CD4-positive, alpha-beta memory T cell (primary cell): ENCODE measurements around the gene MYOC. TPM values are rescaled to one million over a fixed set of nuclear protein-coding genes. Genes with fewer than 3 reads are reported as not detected.
A peak's percentile ranks its signal among the peaks of the same experiment; 100 is the strongest.

Experiments
- CTCF ChIA-PET: fragments of 350-600 bp; sonication (Branson Sonifier 250); formaldehyde crosslinking; loops from one replicate; lab custom pipeline; 2021; ENCODE audit warnings: inconsistent platforms; ENCODE audit not compliant: partially characterized antibody; lab: Charles Lee
- POLR2A ChIA-PET: fragments of 350-600 bp; sonication (Branson Sonifier 250); formaldehyde crosslinking; loops from one replicate; lab custom pipeline; 2021; ENCODE audit not compliant: partially characterized antibody; lab: Charles Lee
- DNase-seq, 5 donors: peaks; one replicate each; pipeline versions ENCODE4 v3.0.0 to v3.0.0-alpha.2; 2020 to 2022; ENCODE audit warnings: mixed read lengths in 1 of 5
- H3K27ac ChIP-seq: one replicate; pipeline ENCODE4 v1.7.0; 2013; ENCODE audit warnings: low read depth, low read length
- H3K27me3 ChIP-seq: 2 replicates; pipeline ENCODE4 v1.7.0; 2013; ENCODE audit warnings: mild to moderate bottlenecking, low read length, moderate library complexity; ENCODE audit not compliant: insufficient read depth
- H3K36me3 ChIP-seq: 2 replicates; pipeline ENCODE4 v1.7.0; 2013; ENCODE audit warnings: mild to moderate bottlenecking, low read length, moderate library complexity; ENCODE audit not compliant: insufficient read depth
- H3K4me1 ChIP-seq: 2 replicates; pipeline ENCODE4 v1.7.0; 2013; ENCODE audit warnings: mild to moderate bottlenecking, low read length, moderate library complexity; ENCODE audit not compliant: insufficient read depth
- H3K4me3 ChIP-seq, 2 donors: one replicate each; pipeline ENCODE4 v1.7.0; 2013; ENCODE audit warnings: low read length in 2 of 2, mild to moderate bottlenecking in 1 of 2
- H3K9me3 ChIP-seq, 2 donors: one replicate each; pipeline ENCODE4 v1.7.0; 2013; ENCODE audit warnings: low read length in 2 of 2, control low read depth in 1 of 2; ENCODE audit not compliant: control insufficient read depth in 1 of 2
- H3K27ac Mint-ChIP-seq, 7 donors: one replicate each; pipeline ENCODE4 v1.8.0; 2020 to 2021; ENCODE audit warnings: mixed read lengths in 7 of 7, mild to moderate bottlenecking in 6 of 7, inconsistent platforms in 3 of 7, moderate library complexity in 3 of 7
- H3K27me3 Mint-ChIP-seq, 2 donors: one replicate each; pipeline ENCODE4 v1.8.0; 2020 to 2021; ENCODE audit warnings: mixed read lengths in 2 of 2
- H3K36me3 Mint-ChIP-seq, 2 donors: one replicate each; pipeline ENCODE4 v1.8.0; 2020 to 2021; ENCODE audit warnings: mixed read lengths in 2 of 2, inconsistent platforms in 1 of 2, mild to moderate bottlenecking in 1 of 2
- H3K4me1 Mint-ChIP-seq, 4 donors: one replicate each; pipeline ENCODE4 v1.8.0; 2020 to 2021; ENCODE audit warnings: mixed read lengths in 4 of 4, mild to moderate bottlenecking in 1 of 4
- H3K4me3 Mint-ChIP-seq, 8 donors: one replicate each; pipeline ENCODE4 v1.8.0; 2020 to 2021; ENCODE audit warnings: mixed read lengths in 8 of 8, mild to moderate bottlenecking in 7 of 8, moderate library complexity in 6 of 8, inconsistent platforms in 3 of 8
- H3K9me3 Mint-ChIP-seq, 8 donors: one replicate each; pipeline ENCODE4 v1.8.0; 2020 to 2021; ENCODE audit warnings: mixed read lengths in 8 of 8, mild to moderate bottlenecking in 5 of 8, inconsistent platforms in 3 of 8, moderate library complexity in 1 of 8
- intact Hi-C: fragments of 100-400 bp; cut with micrococcal nuclease; formaldehyde crosslinking; loops from one replicate; pipeline ENCODE4 v1.15.1; 2023
- polyA plus RNA-seq, 2 donors: library from polyadenylated mRNA; unstranded; fragments of 300-500 nt; fragmentation: Illumina TruSeq; gene quantifications; one replicate each; pipeline ENCODE4 v1.2.3, GENCODE V29; 2021
- total RNA-seq, 2 experiments: library from RNA; stranded (reverse); gene quantifications; one replicate each; pipeline ENCODE4 v1.2.3, GENCODE V29; 2021

MYOC gene
- total and polyA plus RNA-seq, 4 experiments from 2014 or later = not detected

DNA sequence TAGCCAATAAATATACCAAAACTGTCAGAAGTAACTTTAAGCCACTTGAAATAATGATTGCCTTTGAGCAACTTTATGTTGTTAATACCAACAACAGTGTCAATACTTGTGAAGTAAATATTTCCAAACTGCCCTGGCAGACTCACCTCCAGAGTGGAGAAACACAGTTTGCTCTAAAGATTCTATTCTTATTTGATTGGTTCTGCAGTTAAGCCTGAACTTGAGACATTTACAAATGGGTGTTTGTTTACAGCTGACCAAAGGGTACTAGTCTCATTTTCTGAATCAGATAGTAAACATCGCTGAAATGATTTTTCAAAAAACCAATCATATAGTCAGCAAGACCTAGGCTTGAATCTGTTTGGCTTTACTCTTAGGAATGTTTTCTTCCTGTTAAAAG, 1.3 kb upstream of the MYOC start:
- intact Hi-C loops = no loop called here
- Mint-ChIP-seq H3K36me3 (no peaks in the 10 kb centered on the region), H3K9me3 (no peaks in the 10 kb centered on the region), H3K27me3 (peaks cover 5 to 11% of the 10 kb centered on the region in 2 donors), H3K27ac (no peak overlapping the region), H3K4me3 (no peak overlapping the region), H3K4me1 (peaks cover 9 to 13% (median 10%) of the 10 kb centered on the region in 4 donors)
- Histone ChIP-seq H3K27ac (no peak overlapping the region), H3K4me1 (peaks cover 12% of the 10 kb centered on the region), H3K9me3 (no peaks in the 10 kb centered on the region), H3K27me3 (no peaks in the 10 kb centered on the region), H3K4me3 (no peak overlapping the region), H3K36me3 (no peaks in the 10 kb centered on the region)
- ChIA-PET POLR2A (no interaction called here), CTCF (interaction anchor here (1.1 to 2.8 kb wide), 4 partner anchors 9 to 334 kb away, joined by 3 to 15 read pairs (median 10); no protein-coding TSS in a partner anchor)
- DNase-seq = no peak

- peaks cover 0 to 6% of the 10 kb centered on the region in 2 donors for H3K27me3 Mint-ChIP-seq
- ChIA-PET CTCF (interaction anchor here (1.0 to 6.3 kb wide), 4 partner anchors 9 to 344 kb away, joined by 3 to 88 read pairs (median 4); no protein-coding TSS in a partner anchor), POLR2A (interaction anchor here (1.3 kb wide), 1 partner anchor 9 kb away, joined by 4 read pairs; no protein-coding TSS in a partner anchor)
- intact Hi-C loops = loop anchor here (5.0 to 10.0 kb wide), 3 partner anchors 156 to 779 kb away; partner anchors contain the start of gene C1orf105
- H3K36me3 Mint-ChIP-seq = no peaks in the 10 kb centered on the region
- H3K4me1 Mint-ChIP-seq = peaks cover 6 to 12% (median 7%) of the 10 kb centered on the region in 4 donors
- Histone ChIP-seq H3K36me3 (no peaks in the 10 kb centered on the region), H3K4me1 (no peaks in the 10 kb centered on the region), H3K9me3 (no peaks in the 10 kb centered on the region), H3K27me3 (no peaks in the 10 kb centered on the region), H3K27ac (no peak overlapping the region), H3K4me3 (no peak overlapping the region)
- no peak for DNase-seq
- no peak overlapping the region for H3K4me3 Mint-ChIP-seq
- H3K27ac Mint-ChIP-seq = no peak overlapping the region
- H3K9me3 Mint-ChIP-seq = no peaks in the 10 kb centered on the region
Measured at GRCh38 chr1:171646249-171646560, 6.3 kb downstream of the MYOC start.

DNA sequence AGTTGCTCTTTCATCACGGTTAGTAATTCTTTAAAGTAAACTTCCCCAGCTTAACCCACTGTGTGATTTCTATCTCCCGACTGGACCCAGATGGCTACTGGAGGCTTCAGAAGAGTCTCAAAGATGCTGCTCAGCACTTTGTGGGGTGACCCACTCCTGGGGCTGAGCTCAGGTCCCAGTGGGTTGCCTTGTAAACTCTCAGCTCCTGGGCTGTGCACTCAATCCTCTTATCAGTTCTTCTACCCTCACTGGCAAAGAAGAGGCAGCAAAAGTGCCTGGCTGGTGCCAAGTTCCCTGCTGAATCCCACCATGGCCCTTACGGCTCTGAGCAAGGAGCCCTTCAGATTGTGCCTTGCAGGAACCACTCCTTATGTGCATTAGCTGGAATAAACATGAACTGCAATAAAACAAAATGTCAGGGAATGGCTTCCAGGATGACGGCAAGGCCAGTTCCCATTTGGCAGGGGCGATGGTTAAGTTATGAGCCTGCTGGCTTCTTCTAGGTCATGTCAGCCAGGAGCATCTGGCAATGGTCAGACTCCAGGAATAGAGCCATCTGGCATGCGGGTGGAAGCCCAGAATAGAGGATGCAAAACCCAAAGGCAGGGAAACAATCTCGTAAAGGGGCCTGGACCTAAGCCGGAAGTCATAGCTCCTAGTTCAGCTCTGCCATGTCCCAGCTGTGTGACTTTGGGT, 6.8 kb downstream of the MYOC start:
- Histone ChIP-seq H3K36me3 (no peaks in the 10 kb centered on the region), H3K4me3 (no peak overlapping the region), H3K27ac (no peak overlapping the region), H3K27me3 (no peaks in the 10 kb centered on the region), H3K9me3 (no peaks in the 10 kb centered on the region), H3K4me1 (no peaks in the 10 kb centered on the region)
- POLR2A ChIA-PET = interaction anchor here (1.3 to 1.7 kb wide), 2 partner anchors 9 to 96 kb away, joined by 4 to 5 read pairs; partner anchors contain the start of gene VAMP4
- Mint-ChIP-seq H3K27ac (peak overlapping the region in 1 of 7 donors; percentile 19), H3K4me3 (no peak overlapping the region), H3K27me3 (peaks cover 1 to 6% of the 10 kb centered on the region in 2 donors), H3K36me3 (no peaks in the 10 kb centered on the region), H3K4me1 (peaks cover 6 to 12% (median 7%) of the 10 kb centered on the region in 4 donors), H3K9me3 (no peaks in the 10 kb centered on the region)
- intact Hi-C loops = loop anchor here (1.0 to 10.0 kb wide), 4 partner anchors 157 to 779 kb away; partner anchors contain the start of gene C1orf105
- CTCF ChIA-PET = interaction anchor here (1.0 to 6.3 kb wide), 11 partner anchors 10 to 344 kb away, joined by 3 to 88 read pairs (median 6); partner anchors contain the start of gene MYOCOS
- no peak for DNase-seq

GRCh38 chr1:171644805-171645483, 7.5 kb downstream of the MYOC start:
- ChIA-PET CTCF (interaction anchor here (0.8 to 6.3 kb wide), 14 partner anchors 9 to 345 kb away, joined by 3 to 88 read pairs (median 6); partner anchors contain the start of gene MYOCOS), POLR2A (interaction anchor here (1.0 to 1.7 kb wide), 2 partner anchors 97 to 136 kb away, joined by 3 to 5 read pairs; partner anchors contain the start of gene VAMP4)
- H3K9me3 Mint-ChIP-seq = no peaks in the 10 kb centered on the region

DNA sequence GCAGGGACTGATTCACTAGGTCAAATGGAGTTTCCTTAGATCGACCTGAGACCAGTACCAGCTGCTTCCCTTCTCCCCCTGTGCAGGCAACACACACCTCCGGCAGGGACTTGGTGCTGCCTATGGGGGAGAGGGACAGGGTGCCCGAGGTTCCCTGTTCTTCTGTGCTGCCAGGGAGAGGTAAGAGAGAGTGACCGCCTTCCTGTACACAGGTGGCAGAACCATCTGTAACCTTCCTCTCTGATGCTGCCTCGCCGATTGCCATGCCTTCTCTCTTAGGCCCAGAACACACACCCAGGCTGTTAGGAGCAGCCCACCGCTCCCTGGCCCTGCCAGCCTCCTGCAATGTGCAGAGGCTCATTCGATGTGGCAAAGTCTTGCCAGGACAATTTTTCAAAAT, 9.3 kb downstream of the MYOC start:
- no peaks in the 10 kb centered on the region for H3K27me3 ChIP-seq
- intact Hi-C loops = loop anchor here (10.0 kb wide), 1 partner anchor 782 kb away; the partner anchor contains the start of gene C1orf105
- no peaks in the 10 kb centered on the region for H3K36me3 Mint-ChIP-seq
- H3K4me3 ChIP-seq = no peak overlapping the region
- POLR2A ChIA-PET = no interaction called here
- H3K4me1 Mint-ChIP-seq = peaks cover 6 to 12% (median 7%) of the 10 kb centered on the region in 4 donors
- no peak overlapping the region for H3K27ac Mint-ChIP-seq
- no peak overlapping the region for H3K4me3 Mint-ChIP-seq
- no peak overlapping the region for H3K27ac ChIP-seq
- no peaks in the 10 kb centered on the region for H3K9me3 ChIP-seq
- H3K36me3 ChIP-seq = no peaks in the 10 kb centered on the region
- CTCF ChIA-PET = interaction anchor here (2.4 to 6.3 kb wide), 2 partner anchors 12 to 342 kb away, joined by 15 to 88 read pairs; no protein-coding TSS in a partner anchor
- H3K9me3 Mint-ChIP-seq = no peaks in the 10 kb centered on the region
- no peaks in the 10 kb centered on the region for H3K4me1 ChIP-seq
- peaks cover 3 to 13% of the 10 kb centered on the region in 2 donors for H3K27me3 Mint-ChIP-seq
- no peak for DNase-seq

More at GRCh38 chr1:171644805-171645483, 7.5 kb downstream of the MYOC start:
- H3K4me1 Mint-ChIP-seq = peaks cover 6 to 12% (median 7%) of the 10 kb centered on the region in 4 donors
- peak overlapping the region in 2 of 7 donors; percentile 14 to 19 for H3K27ac Mint-ChIP-seq
- intact Hi-C loops = loop anchor here (1.0 to 10.0 kb wide), 4 partner anchors 157 to 780 kb away; partner anchors contain the start of gene C1orf105
- H3K4me3 Mint-ChIP-seq = peak overlapping the region in 2 of 8 donors; percentile 15 to 48
- H3K4me3 ChIP-seq = no peak overlapping the region
- peak; percentile 54 to 65 (median 56) for DNase-seq
- no peaks in the 10 kb centered on the region for H3K27me3 ChIP-seq
- H3K27me3 Mint-ChIP-seq = peaks cover 3 to 9% of the 10 kb centered on the region in 2 donors
- H3K4me1 ChIP-seq = no peaks in the 10 kb centered on the region
- no peaks in the 10 kb centered on the region for H3K9me3 ChIP-seq
- H3K36me3 ChIP-seq = no peaks in the 10 kb centered on the region
- no peaks in the 10 kb centered on the region for H3K36me3 Mint-ChIP-seq
- H3K27ac ChIP-seq = no peak overlapping the region

- H3K4me3 ChIP-seq = no peak overlapping the region
- H3K27me3 ChIP-seq = no peaks in the 10 kb centered on the region
- no peak overlapping the region for H3K27ac ChIP-seq
- ChIA-PET CTCF (interaction anchor here (0.9 to 6.3 kb wide), 2 partner anchors 13 to 343 kb away, joined by 4 to 88 read pairs; no protein-coding TSS in a partner anchor), POLR2A (no interaction called here)
- peaks cover 3 to 16% of the 10 kb centered on the region in 2 donors for H3K27me3 Mint-ChIP-seq
- H3K9me3 Mint-ChIP-seq = no peaks in the 10 kb centered on the region
- H3K36me3 Mint-ChIP-seq = no peaks in the 10 kb centered on the region
- H3K27ac Mint-ChIP-seq = no peak overlapping the region
- no peaks in the 10 kb centered on the region for H3K36me3 ChIP-seq
- peaks cover 6 to 12% (median 7%) of the 10 kb centered on the region in 4 donors for H3K4me1 Mint-ChIP-seq
- intact Hi-C loops = loop anchor here (10.0 kb wide), 1 partner anchor 783 kb away; the partner anchor contains the start of gene C1orf105
- H3K4me1 ChIP-seq = no peaks in the 10 kb centered on the region
- no peak overlapping the region for H3K4me3 Mint-ChIP-seq
- DNase-seq = no peak
- no peaks in the 10 kb centered on the region for H3K9me3 ChIP-seq
Measured at GRCh38 chr1:171642197-171642596, 10.3 kb downstream of the MYOC start.
